ENCODE results near the gene VAV3. TPM values are rescaled to one million over a fixed set of nuclear protein-coding genes. Genes with fewer than 3 reads are reported as not detected.

Gene VAV3
- total RNA-seq, 4 donors from 2014 or later, result 44.1 to 123 (median 111) TPM

- H3K4me1 ChIP-seq, result peaks cover 0 to 75% (median 40%) of the 10 kb centered on the region in 4 donors
- no peak for TF ChIP-seq POLR2A (IDR thresholded peaks at IDR 0.05)
- TF ChIP-seq CTCF (IDR thresholded peaks at IDR 0.05), result no peak
- no peak for TF ChIP-seq POLR2AphosphoS5 (IDR thresholded peaks at IDR 0.05)
- no peak for TF ChIP-seq EP300 (IDR thresholded peaks at IDR 0.05; ENCODE audit: low read depth)
- intact Hi-C loops (cut with DNase I; ENCODE audit: low total_unique reads) (no loop called here), in situ Hi-C loops (cut with MboI; ENCODE audit: low pct_ligation_motif_present in 1 of 4, low pct_unique_long_range_greater_than_20kb in 1 of 4, low sequenced_read_pairs in 3 of 4) (no loop called here)
- DNase-seq, result no peak
- no peaks in the 10 kb centered on the region for H3K9me3 ChIP-seq
- H3K27ac ChIP-seq, result peak overlapping the region; percentile 78 to 85 (median 83)
- no peaks in the 10 kb centered on the region for H3K27me3 ChIP-seq
- no peak overlapping the region for H3K4me3 ChIP-seq
- H3K36me3 ChIP-seq, result no peaks in the 10 kb centered on the region
- WGBS, 2 donors (ENCODE audit: low coverage in 1 of 2), result 30 to 49% methylated on average over 2 to 3 of the region's 3 CpGs
These were observed 283.9 kb downstream of the VAV3 start for GRCh38 chr1:107681001-107681479.

- intact Hi-C loops (cut with DNase I; ENCODE audit: low total_unique reads), result no loop called here
- TF ChIP-seq POLR2AphosphoS5 (IDR thresholded peaks at IDR 0.05) (peak in 1 of 3 donors; percentile 22), CTCF (IDR thresholded peaks at IDR 0.05) (no peak)
- Histone ChIP-seq H3K4me3 (no peak overlapping the region), H3K9me3 (no peaks in the 10 kb centered on the region), H3K36me3 (no peaks in the 10 kb centered on the region), H3K27me3 (no peaks in the 10 kb centered on the region), H3K27ac (peak overlapping the region; percentile 78 to 85 (median 83)), H3K4me1 (peaks cover 0 to 75% (median 40%) of the 10 kb centered on the region in 4 donors)
- peak; percentile 42 for DNase-seq
- 61% methylated on average over 5 of the region's 5 CpGs; no CpG with 5 or more reads in 1 of the 2 donors for WGBS, 2 donors (ENCODE audit: low coverage in 1 of 2)
- in situ Hi-C loops (cut with MboI; ENCODE audit: low pct_ligation_motif_present in 1 of 4, low pct_unique_long_range_greater_than_20kb in 1 of 4, low sequenced_read_pairs in 3 of 4), result no loop called here
These were observed 284.4 kb downstream of the VAV3 start for GRCh38 chr1:107680579-107680985.

- in situ Hi-C loops (cut with MboI; ENCODE audit: low pct_ligation_motif_present in 1 of 4, low pct_unique_long_range_greater_than_20kb in 1 of 4, low sequenced_read_pairs in 3 of 4), result no loop called here
- no peak for TF ChIP-seq CTCF (IDR thresholded peaks at IDR 0.05)
- TF ChIP-seq EP300 (IDR thresholded peaks at IDR 0.05; ENCODE audit: low read depth), result no peak
- no peak for DNase-seq
- H3K27ac ChIP-seq, result peak overlapping the region in 3 of 4 donors; percentile 83 to 85 (median 83)
- WGBS, 2 donors (ENCODE audit: low coverage in 1 of 2), result 29 to 59% methylated on average over 2 of the region's 2 CpGs
- H3K4me3 ChIP-seq, result no peak overlapping the region
- no peaks in the 10 kb centered on the region for H3K9me3 ChIP-seq
- intact Hi-C loops (cut with DNase I; ENCODE audit: low total_unique reads), result no loop called here
- no peaks in the 10 kb centered on the region for H3K36me3 ChIP-seq
- H3K4me1 ChIP-seq, result peaks cover 0 to 73% (median 37%) of the 10 kb centered on the region in 4 donors
- H3K27me3 ChIP-seq, result no peaks in the 10 kb centered on the region
These were observed 285.5 kb downstream of the VAV3 start for GRCh38 chr1:107679411-107679953.

- H3K4me3 ChIP-seq, result no peak overlapping the region
- no peaks in the 10 kb centered on the region for H3K9me3 ChIP-seq
- TF ChIP-seq POLR2A (IDR thresholded peaks at IDR 0.05) (no peak), CTCF (IDR thresholded peaks at IDR 0.05) (no peak), EP300 (IDR thresholded peaks at IDR 0.05; ENCODE audit: low read depth) (no peak), POLR2AphosphoS5 (IDR thresholded peaks at IDR 0.05) (no peak)
- H3K27me3 ChIP-seq, result no peaks in the 10 kb centered on the region
- intact Hi-C loops (cut with DNase I; ENCODE audit: low total_unique reads) (no loop called here), in situ Hi-C loops (cut with MboI; ENCODE audit: low pct_ligation_motif_present in 1 of 4, low pct_unique_long_range_greater_than_20kb in 1 of 4, low sequenced_read_pairs in 3 of 4) (no loop called here)
- WGBS, 2 donors (ENCODE audit: low coverage in 1 of 2), result 77 to 80% methylated on average over 2 of the region's 2 CpGs
- peaks cover 0 to 68% (median 36%) of the 10 kb centered on the region in 4 donors for H3K4me1 ChIP-seq
- no peaks in the 10 kb centered on the region for H3K36me3 ChIP-seq
- DNase-seq, result no peak
- peak overlapping the region in 2 of 4 donors; percentile 83 for H3K27ac ChIP-seq
These were observed 286.0 kb downstream of the VAV3 start for GRCh38 chr1:107678993-107679392.

Measured in transverse colon (tissue), 4 donors.